HEK293 (cell line): ENCODE measurements around the gene WHRN.

Experiments
- BCL11A ChIP-seq: fragments of 450-650 bp; formaldehyde crosslinking; IDR thresholded peaks from 2 replicates; pipeline ENCODE4 v1.5.1; 2016; ENCODE audit warnings: low read depth, missing biosample characterization, missing genetic modification characterization
- CTCF ChIP-seq: fragments of 450-650 bp; formaldehyde crosslinking; IDR thresholded peaks from 2 replicates; pipeline ENCODE4 v1.5.1; 2016; ENCODE audit warnings: missing biosample characterization, missing genetic modification characterization
- SP2 ChIP-seq: fragments of 450-650 bp; formaldehyde crosslinking; IDR thresholded peaks from 2 replicates; pipeline ENCODE4 v1.5.1; 2016; ENCODE audit warnings: missing biosample characterization, missing genetic modification characterization
- ZNF311 ChIP-seq: fragments of 450-650 bp; formaldehyde crosslinking; IDR thresholded peaks from 2 replicates; pipeline ENCODE4 v1.5.1; 2017; ENCODE audit warnings: missing biosample characterization, missing genetic modification characterization, borderline replicate concordance
- ZNF366 ChIP-seq: fragments of 450-650 bp; formaldehyde crosslinking; conservative IDR thresholded peaks from 2 replicates; pipeline ENCODE4 v1.5.1; 2016; ENCODE audit warnings: missing biosample characterization, missing genetic modification characterization
- ZNF677 ChIP-seq: fragments of 450-650 bp; IDR thresholded peaks from 2 replicates; pipeline ENCODE4 v1.5.0; 2018; ENCODE audit warnings: missing biosample characterization, mild to moderate bottlenecking, missing genetic modification characterization, moderate library complexity

- TF ChIP-seq BCL11A (tag by site-specific recombination) = no peak
- TF ChIP-seq ZNF677 (tag by site-specific recombination) = no peak
- no peak for TF ChIP-seq ZNF311 (tag by site-specific recombination)
- no peak for TF ChIP-seq ZNF366
- no peak for TF ChIP-seq CTCF
- no peak for TF ChIP-seq SP2
These were observed 82.1 kb downstream of the WHRN start for GRCh38 chr9:114423181-114423580.
